Hepatocyte (in vitro differentiated cells): ENCODE results near the gene CEP112.

Experiments
- EZH2 ChIP-seq: fragments of 200-600 bp; sonication (generic); IDR thresholded peaks from 2 replicates; pipeline ENCODE4 v1.6.1; 2016; ENCODE audit warnings: antibody characterized with exemption, mild to moderate bottlenecking, borderline replicate concordance
- TF ChIP-seq, protein P1 (sequence below): fragments of 200-600 bp; sonication (generic); IDR thresholded peaks from 2 replicates; pipeline ENCODE4 v1.5.1; 2016; ENCODE audit warnings: antibody characterized with exemption, mild to moderate bottlenecking; ENCODE audit not compliant: poor library complexity

DNA sequence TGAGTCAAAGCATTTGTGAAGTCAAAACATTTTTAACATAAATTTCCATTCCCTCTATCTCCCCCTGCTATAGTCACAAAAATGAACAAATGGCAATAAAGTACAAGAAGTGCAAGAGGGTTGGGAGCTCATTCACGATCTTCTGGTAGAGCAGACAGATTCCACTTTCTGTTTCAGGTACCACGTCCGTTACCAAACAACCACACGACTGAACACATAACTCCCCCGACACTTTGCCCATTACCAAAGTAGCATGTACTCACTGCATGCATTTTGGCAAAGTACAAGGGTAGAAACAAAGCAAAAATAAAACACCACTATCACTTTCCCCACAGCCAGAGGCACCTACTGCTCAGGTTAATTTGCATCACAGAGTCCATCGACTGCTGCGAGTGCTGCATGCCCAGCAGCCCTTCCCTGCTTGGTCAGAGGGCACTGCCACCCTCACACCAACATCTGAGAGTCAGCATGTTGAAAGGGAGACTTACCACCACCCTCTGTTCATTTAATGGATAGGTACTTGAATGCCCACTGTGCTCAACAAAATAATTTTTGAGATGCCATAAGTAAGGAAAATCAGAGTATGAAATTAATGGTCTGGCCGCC lies 480.2 kb downstream of the CEP112 start:
- TF ChIP-seq, protein P1, sequence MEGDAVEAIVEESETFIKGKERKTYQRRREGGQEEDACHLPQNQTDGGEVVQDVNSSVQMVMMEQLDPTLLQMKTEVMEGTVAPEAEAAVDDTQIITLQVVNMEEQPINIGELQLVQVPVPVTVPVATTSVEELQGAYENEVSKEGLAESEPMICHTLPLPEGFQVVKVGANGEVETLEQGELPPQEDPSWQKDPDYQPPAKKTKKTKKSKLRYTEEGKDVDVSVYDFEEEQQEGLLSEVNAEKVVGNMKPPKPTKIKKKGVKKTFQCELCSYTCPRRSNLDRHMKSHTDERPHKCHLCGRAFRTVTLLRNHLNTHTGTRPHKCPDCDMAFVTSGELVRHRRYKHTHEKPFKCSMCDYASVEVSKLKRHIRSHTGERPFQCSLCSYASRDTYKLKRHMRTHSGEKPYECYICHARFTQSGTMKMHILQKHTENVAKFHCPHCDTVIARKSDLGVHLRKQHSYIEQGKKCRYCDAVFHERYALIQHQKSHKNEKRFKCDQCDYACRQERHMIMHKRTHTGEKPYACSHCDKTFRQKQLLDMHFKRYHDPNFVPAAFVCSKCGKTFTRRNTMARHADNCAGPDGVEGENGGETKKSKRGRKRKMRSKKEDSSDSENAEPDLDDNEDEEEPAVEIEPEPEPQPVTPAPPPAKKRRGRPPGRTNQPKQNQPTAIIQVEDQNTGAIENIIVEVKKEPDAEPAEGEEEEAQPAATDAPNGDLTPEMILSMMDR = no peak
- no peak for TF ChIP-seq EZH2
